GM10266 (cell line): ENCODE results near the gene PRXL2B.

ENCODE experiments used
- DNase-seq: peaks from one replicate; pipeline ENCODE4 v3.0.0; 2012; ENCODE audit errors: extremely low spot score
- CTCF ChIP-seq: IDR thresholded peaks from 2 replicates; pipeline ENCODE4 v1.5.1; 2012; ENCODE audit warnings: mild to moderate bottlenecking, low read depth; ENCODE audit not compliant: control insufficient read depth, insufficient read depth; ENCODE audit errors: missing control alignments

The PRXL2B gene

GRCh38 chr1:2592672-2593071, 6.1 kb downstream of the PRXL2B start:
- TF ChIP-seq CTCF = no peak
- no peak for DNase-seq

GRCh38 chr1:2593251-2593878, 6.8 kb downstream of the PRXL2B start:
- TF ChIP-seq CTCF = no peak
- DNase-seq = no peak

GRCh38 chr1:2594001-2594640, 7.5 kb downstream of the PRXL2B start:
- no peak for DNase-seq
- no peak for TF ChIP-seq CTCF

- no peak for DNase-seq
- TF ChIP-seq CTCF = no peak
These were observed 8.1 kb downstream of the PRXL2B start for GRCh38 chr1:2594641-2595131.

- no peak for DNase-seq
- no peak for TF ChIP-seq CTCF
These were observed 8.8 kb downstream of the PRXL2B start for GRCh38 chr1:2595261-2595811.

- no peak for TF ChIP-seq CTCF
- no peak for DNase-seq
These were observed 9.4 kb downstream of the PRXL2B start for GRCh38 chr1:2595812-2596529.
